Stimulated activated CD4-positive, alpha-beta T cell treated with anti-CD3 and anti-CD28 coated beads, Interleukin-12 subunit alpha, Interleukin-12 subunit beta, amount 100 ng/mL, for 48 hours (primary cell): Measurements from ENCODE around the gene SBDS.
"Not testable (repeated sequence)": the region's sequence is repeated elsewhere in the genome, so short reads cannot be mapped to it uniquely, and the experiment has no call there.

ENCODE experiments used
- DNase-seq, 3 donors: peaks; one replicate each; pipeline ENCODE4 v3.0.0-alpha.2; 2020; ENCODE audit warnings: low read depth in 2 of 3, low spot score in 1 of 3

Gene SBDS

GRCh38 chr7:66996444-66997191 is 1.2 kb upstream of the SBDS start, which contains the start of gene TYW1:
TSS of gene TYW1 (plus strand) at chr7:66996833. CDS start at chr7:66996979, 146 bp downstream.
- peak; percentile 96 to 99 (median 98) for DNase-seq

GRCh38 chr7:66994691-66995049 is 716 bp downstream of the SBDS start:
- peak; percentile 14 to 36 (median 24) for DNase-seq

- not testable (repeated sequence) for DNase-seq
These were observed 1.3 kb downstream of the SBDS start for GRCh38 chr7:66994051-66994450.

GRCh38 chr7:66989552-66989951 is 5.8 kb downstream of the SBDS start:
- DNase-seq = not testable (repeated sequence)

GRCh38 chr7:66980336-66980735 is 15.1 kb downstream of the SBDS start:
- not testable (repeated sequence) for DNase-seq

GRCh38 chr7:66979013-66979412 is 16.4 kb downstream of the SBDS start:
- not testable (repeated sequence) for DNase-seq

- DNase-seq = not testable (repeated sequence)
These were observed 17.1 kb downstream of the SBDS start for GRCh38 chr7:66978312-66978711.

GRCh38 chr7:66974986-66975590 is 20.3 kb downstream of the SBDS start:
- DNase-seq = no peak

GRCh38 chr7:66970310-66970709 is 25.1 kb downstream of the SBDS start:
- no peak for DNase-seq

GRCh38 chr7:66969001-66969400 is 26.4 kb downstream of the SBDS start:
- not testable (repeated sequence) for DNase-seq

- no peak for DNase-seq
These were observed 28.4 kb downstream of the SBDS start for GRCh38 chr7:66967029-66967428.

GRCh38 chr7:66964411-66964810 is 31.0 kb downstream of the SBDS start:
- DNase-seq = no peak

GRCh38 chr7:66961096-66961495 is 34.3 kb downstream of the SBDS start:
- DNase-seq = no peak

- DNase-seq = no peak
These were observed 35.2 kb downstream of the SBDS start for GRCh38 chr7:66960192-66960591.

GRCh38 chr7:66958538-66959350 is 36.6 kb downstream of the SBDS start:
- DNase-seq = no peak

- no peak for DNase-seq
These were observed 37.6 kb downstream of the SBDS start for GRCh38 chr7:66957595-66958290.

GRCh38 chr7:66953044-66953427 is 42.4 kb downstream of the SBDS start:
- no peak for DNase-seq

GRCh38 chr7:66952343-66953043 is 42.9 kb downstream of the SBDS start:
- DNase-seq = no peak

GRCh38 chr7:66950763-66951162 is 44.6 kb downstream of the SBDS start:
- DNase-seq = no peak

- no peak for DNase-seq
These were observed 45.1 kb downstream of the SBDS start for GRCh38 chr7:66950311-66950710.
